ENCODE measurements around the gene ZCCHC10. TPM values are rescaled to one million over a fixed set of nuclear protein-coding genes. Genes with fewer than 3 reads are reported as not detected.
"Not testable (repeated sequence)": the region's sequence is repeated elsewhere in the genome, so short reads cannot be mapped to it uniquely, and the experiment has no call there.

Gene ZCCHC10
- total RNA-seq, 2 experiments from 2014 or later = 27.2 to 29.5 TPM

DNA sequence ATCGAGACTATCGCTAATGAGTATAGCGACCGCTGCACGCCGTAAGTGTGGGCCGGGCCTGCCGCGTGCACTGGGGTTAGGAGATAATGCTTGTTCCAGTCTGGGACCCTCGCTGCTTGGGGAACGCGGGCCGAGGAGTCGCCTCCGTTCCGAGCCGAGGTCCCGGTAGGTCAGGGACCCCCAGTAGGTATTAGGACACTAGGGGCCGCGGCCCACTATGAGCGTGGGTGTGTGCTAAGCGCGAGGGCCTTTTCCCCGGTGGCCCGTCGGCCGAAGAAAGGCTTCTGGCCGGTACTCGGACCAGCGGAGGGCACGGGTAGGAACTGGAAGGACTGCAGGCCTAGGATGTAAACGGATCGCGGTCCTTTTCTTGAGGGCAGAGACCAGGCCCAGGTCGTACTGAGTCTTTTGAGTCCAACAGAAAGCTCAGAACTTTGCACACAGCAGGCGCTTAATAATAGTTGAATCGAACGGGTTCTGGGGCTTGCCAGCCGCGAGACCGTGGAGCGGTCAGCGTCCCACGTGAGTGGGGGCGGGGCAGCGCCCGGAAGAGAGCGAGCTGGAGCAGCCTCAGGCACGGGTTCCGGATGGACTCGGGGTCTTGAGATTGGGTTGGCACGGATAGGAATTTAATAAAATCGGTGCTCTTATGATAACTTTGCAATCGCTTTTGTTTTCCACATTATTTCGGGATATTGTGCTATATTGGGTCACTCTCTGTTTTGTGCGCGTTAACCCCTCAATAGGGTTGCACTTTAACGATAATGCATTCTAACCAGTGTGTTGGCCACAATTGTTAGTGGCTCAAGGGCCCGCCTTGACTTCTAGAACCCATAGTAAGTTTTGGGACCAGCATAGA lies 26.2 kb upstream of the ZCCHC10 start:
- H3K36me3 Mint-ChIP-seq (ENCODE audit: low read depth) = peaks cover 21% of the 10 kb centered on the region
- H3K4me1 Mint-ChIP-seq (ENCODE audit: low read depth) = peaks cover 54% of the 10 kb centered on the region
- H3K4me3 Mint-ChIP-seq = peak overlapping the region; percentile 98
- peak; percentile 25 for ATAC-seq
- H3K27ac Mint-ChIP-seq = peak overlapping the region; percentile 100
- H3K9me3 Mint-ChIP-seq (ENCODE audit: insufficient read depth) = no peaks in the 10 kb centered on the region
- peak; percentile 73 for DNase-seq
- ChIA-PET CTCF (interaction anchor here (1.1 kb wide), 1 partner anchor 28 kb away, joined by 3 read pairs; no protein-coding TSS in a partner anchor), POLR2A (interaction anchor here (0.7 to 2.7 kb wide), 16 partner anchors 8 to 1852 kb away, joined by 3 to 36 read pairs (median 4); partner anchors contain the start of genes AFF4, GDF9, IRF1 and KIF3A)
- H3K27me3 Mint-ChIP-seq (ENCODE audit: low read depth) = no peaks in the 10 kb centered on the region

DNA sequence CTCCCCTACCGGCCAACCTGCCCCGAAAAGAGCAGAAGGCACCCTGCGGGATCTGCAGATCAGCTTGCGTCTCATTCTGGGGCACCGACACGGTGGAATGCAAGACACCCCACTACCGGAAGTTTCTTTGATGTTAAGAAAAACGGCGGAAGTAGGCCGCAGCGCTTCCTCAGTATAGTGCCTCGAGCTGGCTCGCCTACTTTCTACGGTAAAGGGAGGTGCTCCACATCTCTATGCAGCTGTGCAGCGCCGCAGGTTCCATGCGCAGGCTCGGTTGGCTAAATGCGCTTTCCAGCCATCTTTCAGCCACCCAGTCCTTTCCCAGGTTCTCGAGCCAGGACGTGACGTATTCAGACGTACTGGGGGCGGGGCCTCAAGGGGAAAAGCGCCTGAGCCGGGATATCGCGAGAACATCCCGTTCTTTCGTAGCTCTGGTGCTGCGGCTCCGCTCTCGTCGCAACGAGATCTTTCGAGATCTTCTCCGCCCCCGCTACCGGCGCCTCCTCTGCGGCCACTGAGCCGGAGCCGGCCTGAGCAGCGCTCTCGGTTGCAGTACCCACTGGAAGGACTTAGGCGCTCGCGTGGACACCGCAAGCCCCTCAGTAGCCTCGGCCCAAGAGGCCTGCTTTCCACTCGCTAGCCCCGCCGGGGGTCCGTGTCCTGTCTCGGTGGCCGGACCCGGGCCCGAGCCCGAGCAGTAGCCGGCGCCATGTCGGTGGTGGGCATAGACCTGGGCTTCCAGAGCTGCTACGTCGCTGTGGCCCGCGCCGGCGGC lies 25.4 kb upstream of the ZCCHC10 start, which contains the start of gene HSPA4:
HSPA4 (plus strand) TSS at position 472 of the 775 bp plus-strand sequence; CDS start at position 710, 238 bp downstream.
- peak within 1 kb of the TSS; percentile 98 for H3K4me3 Mint-ChIP-seq
- no peaks in the 10 kb centered on the region for H3K9me3 Mint-ChIP-seq (ENCODE audit: insufficient read depth)
- ChIA-PET POLR2A (interaction anchor here (0.6 to 2.7 kb wide), 18 partner anchors 8 to 1853 kb away, joined by 3 to 36 read pairs (median 4); partner anchors contain the start of genes AFF4, GDF9, IRF1 and KIF3A), CTCF (interaction anchor here (1.1 kb wide), 1 partner anchor 27 kb away, joined by 3 read pairs; no protein-coding TSS in a partner anchor)
- peak within 1 kb of the TSS; percentile 100 for H3K27ac Mint-ChIP-seq
- DNase-seq (peak; percentile 99), ATAC-seq (peak; percentile 84)
- peaks cover 51% of the 10 kb centered on the region for H3K4me1 Mint-ChIP-seq (ENCODE audit: low read depth)
- no peaks in the 10 kb centered on the region for H3K27me3 Mint-ChIP-seq (ENCODE audit: low read depth)
- peaks cover 21% of the 10 kb centered on the region for H3K36me3 Mint-ChIP-seq (ENCODE audit: low read depth)

DNA sequence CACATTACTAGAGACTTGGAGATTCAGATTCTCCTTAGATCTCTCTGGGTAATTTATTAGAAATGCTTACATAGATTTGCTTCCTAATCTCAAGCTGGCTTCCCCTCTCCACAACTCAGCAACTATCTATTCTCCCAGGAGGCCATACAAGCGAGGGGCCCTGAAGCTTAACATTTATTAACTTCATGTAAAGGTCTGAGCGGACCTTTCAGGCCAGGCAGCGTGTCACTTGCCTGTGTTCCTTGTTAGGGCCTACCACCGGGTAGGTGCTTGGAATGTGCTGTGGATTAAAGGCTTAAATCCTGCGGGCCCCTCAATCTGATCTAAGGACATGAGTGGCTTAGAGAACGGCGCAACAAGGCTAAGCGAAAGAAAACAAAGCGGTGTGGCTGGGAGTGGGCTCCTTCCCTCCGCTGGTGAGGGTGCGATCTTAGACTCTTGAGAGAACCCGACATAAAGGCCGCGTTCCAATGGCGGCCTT lies 24.8 kb upstream of the ZCCHC10 start:
- H3K36me3 Mint-ChIP-seq (ENCODE audit: low read depth) = peaks cover 21% of the 10 kb centered on the region
- ATAC-seq (no peak), DNase-seq (no peak)
- POLR2A ChIA-PET = interaction anchor here (0.6 to 2.7 kb wide), 16 partner anchors 10 to 934 kb away, joined by 3 to 36 read pairs (median 4); partner anchors contain the start of genes AFF4, GDF9, IRF1 and KIF3A
- no peaks in the 10 kb centered on the region for H3K27me3 Mint-ChIP-seq (ENCODE audit: low read depth)
- peaks cover 50% of the 10 kb centered on the region for H3K4me1 Mint-ChIP-seq (ENCODE audit: low read depth)
- H3K4me3 Mint-ChIP-seq = peak overlapping the region; percentile 98
- peak overlapping the region; percentile 100 for H3K27ac Mint-ChIP-seq
- CTCF ChIA-PET = interaction anchor here (1.1 kb wide), 1 partner anchor 26 kb away, joined by 3 read pairs; no protein-coding TSS in a partner anchor
- H3K9me3 Mint-ChIP-seq (ENCODE audit: insufficient read depth) = no peaks in the 10 kb centered on the region

DNA sequence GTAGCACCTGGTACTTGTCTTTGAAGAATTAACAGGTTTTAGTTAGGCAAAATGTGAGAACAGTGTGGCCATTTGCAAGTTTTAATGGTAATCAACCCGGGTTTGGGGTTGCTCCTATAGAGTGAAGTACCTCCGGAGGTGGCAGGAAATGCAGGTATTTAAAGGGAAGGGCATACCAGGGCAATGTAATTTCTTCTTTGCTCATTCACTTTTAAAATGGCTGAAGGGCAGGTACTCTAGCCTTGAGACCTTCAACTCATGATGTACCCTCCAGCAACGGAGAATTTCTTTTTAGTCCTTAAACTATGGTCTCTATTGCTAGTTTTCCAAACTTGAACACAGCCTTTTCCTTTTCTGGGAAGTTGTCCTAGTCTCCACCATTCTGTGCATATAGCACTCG lies 24.2 kb upstream of the ZCCHC10 start:
- H3K9me3 Mint-ChIP-seq (ENCODE audit: insufficient read depth) = no peaks in the 10 kb centered on the region
- ChIA-PET POLR2A (interaction anchor here (0.7 to 2.7 kb wide), 7 partner anchors 11 to 184 kb away, joined by 3 to 36 read pairs (median 10); partner anchors contain the start of genes AFF4, GDF9, UQCRQ and ZCCHC10), CTCF (no interaction called here)
- ATAC-seq (no peak), DNase-seq (peak; percentile 33)
- H3K4me1 Mint-ChIP-seq (ENCODE audit: low read depth) = peaks cover 45% of the 10 kb centered on the region
- H3K36me3 Mint-ChIP-seq (ENCODE audit: low read depth) = peaks cover 21% of the 10 kb centered on the region
- peak overlapping the region; percentile 100 for H3K27ac Mint-ChIP-seq
- H3K4me3 Mint-ChIP-seq = peak overlapping the region; percentile 98
- no peaks in the 10 kb centered on the region for H3K27me3 Mint-ChIP-seq (ENCODE audit: low read depth)

DNA sequence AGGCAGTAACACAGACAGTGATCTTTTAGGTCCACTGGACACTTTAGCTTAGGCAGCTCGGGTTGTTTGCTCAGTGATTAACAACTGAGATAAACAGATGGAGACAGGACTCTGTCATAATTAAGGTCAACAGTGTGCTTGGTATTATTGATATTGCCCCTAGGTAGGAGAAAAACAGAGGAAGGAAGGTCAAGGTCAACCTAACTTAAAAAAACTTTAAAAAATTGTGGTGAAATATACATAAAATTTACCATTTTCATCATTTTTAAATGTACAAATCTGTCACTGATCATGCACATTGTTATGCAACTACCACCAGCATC lies 23.3 kb upstream of the ZCCHC10 start:
- Mint-ChIP-seq H3K9me3 (ENCODE audit: insufficient read depth) (no peaks in the 10 kb centered on the region), H3K36me3 (ENCODE audit: low read depth) (peaks cover 19% of the 10 kb centered on the region), H3K27me3 (ENCODE audit: low read depth) (no peaks in the 10 kb centered on the region), H3K27ac (peak overlapping the region; percentile 60), H3K4me1 (ENCODE audit: low read depth) (peaks cover 37% of the 10 kb centered on the region), H3K4me3 (no peak overlapping the region)
- CTCF ChIA-PET = no interaction called here
- POLR2A ChIA-PET = interaction anchor here (1.0 to 1.2 kb wide), 2 partner anchors 11 to 24 kb away, joined by 3 to 4 read pairs; no protein-coding TSS in a partner anchor
- ATAC-seq = no peak
- DNase-seq = no peak

DNA sequence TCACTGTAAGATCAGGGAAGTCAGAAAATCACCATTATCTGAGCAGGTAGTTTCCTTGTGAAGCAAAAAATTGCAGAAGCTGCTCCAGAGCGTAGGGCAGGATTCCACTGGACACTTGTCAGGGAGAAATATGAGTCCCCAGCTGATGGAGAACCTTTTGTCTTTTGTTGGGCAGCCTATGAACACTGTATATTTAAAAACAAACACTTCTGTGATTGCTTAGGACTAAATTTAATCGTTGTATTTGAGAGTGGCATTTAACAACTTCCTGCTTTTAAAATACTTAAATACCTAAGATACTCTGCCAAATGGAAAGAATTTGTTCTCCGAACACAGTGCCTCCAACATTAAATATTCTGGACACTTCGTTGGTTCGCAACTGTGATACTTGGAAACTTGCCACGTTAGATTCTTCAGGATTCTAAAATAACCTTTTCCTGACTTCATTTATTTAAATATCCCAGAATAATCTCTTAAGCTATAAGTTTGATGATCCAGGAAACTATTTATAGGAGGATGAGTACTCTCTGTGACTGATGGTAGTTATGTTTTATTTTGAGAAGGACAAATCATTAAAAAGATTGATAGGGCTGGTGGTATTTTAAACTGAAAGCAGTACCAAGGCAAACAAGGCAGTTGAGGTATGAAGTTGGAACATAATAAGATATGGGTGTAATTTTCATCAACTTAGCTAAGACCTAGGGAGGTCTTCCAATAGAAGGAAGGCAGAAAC lies 22.8 kb upstream of the ZCCHC10 start:
- DNase-seq (no peak), ATAC-seq (no peak)
- H3K4me1 Mint-ChIP-seq (ENCODE audit: low read depth) = peaks cover 32% of the 10 kb centered on the region
- no peaks in the 10 kb centered on the region for H3K9me3 Mint-ChIP-seq (ENCODE audit: insufficient read depth)
- H3K27ac Mint-ChIP-seq = peak overlapping the region; percentile 60
- CTCF ChIA-PET = interaction anchor here (0.6 kb wide), 1 partner anchor 915 kb away, joined by 3 read pairs; no protein-coding TSS in a partner anchor
- H3K4me3 Mint-ChIP-seq = no peak overlapping the region
- peaks cover 15% of the 10 kb centered on the region for H3K36me3 Mint-ChIP-seq (ENCODE audit: low read depth)
- H3K27me3 Mint-ChIP-seq (ENCODE audit: low read depth) = no peaks in the 10 kb centered on the region
- POLR2A ChIA-PET = interaction anchor here (1.0 to 1.2 kb wide), 2 partner anchors 11 to 24 kb away, joined by 3 to 4 read pairs; no protein-coding TSS in a partner anchor

DNA sequence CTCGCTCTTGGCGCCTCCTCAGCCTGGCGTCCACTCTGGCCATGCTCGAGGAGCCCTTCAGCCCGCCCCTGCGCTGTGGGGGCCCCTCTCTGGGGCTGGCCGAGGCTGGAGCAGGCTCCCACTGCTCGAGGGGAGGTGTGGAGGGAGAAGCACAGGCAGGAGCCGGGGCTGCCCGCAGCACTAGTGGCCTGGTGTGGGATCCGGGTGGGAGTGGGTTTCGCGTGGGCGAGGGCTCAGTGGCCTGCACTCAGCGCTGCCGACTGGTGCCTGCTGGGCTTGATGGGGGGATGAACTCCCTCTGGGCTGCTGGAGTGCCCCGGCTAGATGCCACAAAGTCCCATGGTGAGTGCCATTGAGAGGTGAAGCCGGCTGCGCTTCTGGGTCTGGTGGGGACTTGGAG lies 21.1 kb upstream of the ZCCHC10 start:
- Mint-ChIP-seq H3K4me3 (no peak overlapping the region), H3K27ac (no peak overlapping the region), H3K36me3 (ENCODE audit: low read depth) (peaks cover 8% of the 10 kb centered on the region), H3K27me3 (ENCODE audit: low read depth) (no peaks in the 10 kb centered on the region), H3K9me3 (ENCODE audit: insufficient read depth) (no peaks in the 10 kb centered on the region), H3K4me1 (ENCODE audit: low read depth) (peaks cover 18% of the 10 kb centered on the region)
- DNase-seq = no peak
- CTCF ChIA-PET = interaction anchor here (0.9 kb wide), 1 partner anchor 9 kb away, joined by 3 read pairs; no protein-coding TSS in a partner anchor
- POLR2A ChIA-PET = no interaction called here
- no peak for ATAC-seq

DNA sequence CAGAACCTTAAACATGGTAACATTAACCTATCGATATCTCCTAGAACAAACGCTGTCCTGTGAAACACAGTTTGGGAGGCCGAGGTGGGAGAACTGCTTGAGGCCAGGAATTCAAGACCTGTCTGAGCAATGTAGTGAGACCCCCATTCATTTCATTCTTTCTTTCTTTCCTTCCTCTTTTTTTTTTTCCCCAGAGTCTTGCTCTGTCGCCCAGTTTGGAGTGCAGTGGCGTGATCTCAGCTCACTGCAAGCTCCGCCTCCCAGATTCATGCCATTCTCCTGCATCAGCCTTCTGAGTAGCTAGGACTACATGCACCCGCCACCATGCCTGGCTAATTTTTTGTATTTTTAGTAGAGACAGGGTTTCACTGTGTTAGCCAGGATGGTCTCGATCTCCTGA lies 20.2 kb upstream of the ZCCHC10 start:
- DNase-seq; CTCF ChIA-PET; H3K27ac Mint-ChIP-seq; H3K36me3 Mint-ChIP-seq (ENCODE audit: low read depth); ATAC-seq; H3K27me3 Mint-ChIP-seq (ENCODE audit: low read depth); POLR2A ChIA-PET; H3K9me3 Mint-ChIP-seq (ENCODE audit: insufficient read depth); H3K4me3 Mint-ChIP-seq: not testable (repeated sequence)
- peaks cover 18% of the 10 kb centered on the region for H3K4me1 Mint-ChIP-seq (ENCODE audit: low read depth)

DNA sequence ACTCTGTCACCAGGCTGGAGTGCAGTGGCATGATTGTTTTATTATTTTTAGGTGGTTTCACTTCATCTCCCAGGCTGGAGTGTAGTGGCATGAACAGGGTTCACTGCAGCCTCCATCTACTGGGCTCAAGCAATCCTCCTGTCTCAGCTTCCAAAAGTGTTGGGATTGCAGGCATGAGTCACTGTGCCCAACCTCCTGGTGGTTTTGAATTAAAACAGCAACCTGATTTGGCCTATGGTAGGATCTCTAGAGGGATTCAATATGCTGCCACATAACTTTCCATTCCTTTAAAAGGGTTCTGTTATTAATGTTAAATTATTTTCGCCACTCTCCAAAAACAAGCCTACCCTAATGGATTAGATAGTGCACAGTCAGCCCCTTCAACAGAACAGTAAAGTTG lies 15.6 kb upstream of the ZCCHC10 start:
- H3K4me3 Mint-ChIP-seq = no peak overlapping the region
- no peak for ATAC-seq
- no peaks in the 10 kb centered on the region for H3K4me1 Mint-ChIP-seq (ENCODE audit: low read depth)
- no peak overlapping the region for H3K27ac Mint-ChIP-seq
- H3K27me3 Mint-ChIP-seq (ENCODE audit: low read depth) = peaks cover 2% of the 10 kb centered on the region
- ChIA-PET POLR2A (no interaction called here), CTCF (no interaction called here)
- no peaks in the 10 kb centered on the region for H3K36me3 Mint-ChIP-seq (ENCODE audit: low read depth)
- no peaks in the 10 kb centered on the region for H3K9me3 Mint-ChIP-seq (ENCODE audit: insufficient read depth)
- no peak for DNase-seq

DNA sequence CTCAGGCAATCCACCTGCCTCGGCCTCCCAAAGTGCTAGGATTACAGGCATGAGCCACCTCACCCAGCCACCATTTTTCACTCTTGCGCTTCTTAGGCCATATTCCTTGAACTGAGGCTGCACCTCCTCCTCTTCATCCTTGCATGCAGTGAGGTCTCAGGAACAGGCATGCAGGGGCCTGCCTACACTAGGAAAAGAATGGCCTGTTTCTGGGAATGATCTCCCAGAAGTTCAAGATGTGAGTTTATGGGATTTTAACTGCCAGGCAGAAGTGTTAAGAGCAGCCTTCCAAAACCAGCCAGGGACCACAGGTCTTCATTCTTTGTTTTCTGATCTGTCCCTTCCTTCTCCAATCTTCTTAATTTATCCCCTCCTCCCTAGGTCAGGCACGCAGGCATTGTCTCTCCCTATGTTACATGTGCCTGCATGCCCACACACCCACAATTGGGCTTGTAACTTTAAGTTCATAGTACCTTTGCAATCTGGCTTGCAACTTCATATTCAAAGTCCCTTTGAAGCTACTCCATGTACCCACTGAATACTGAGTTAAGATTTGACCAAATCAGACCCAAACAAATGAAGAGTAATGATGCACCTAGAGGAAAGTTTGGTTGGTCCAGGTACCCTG lies 14.9 kb upstream of the ZCCHC10 start:
- CTCF ChIA-PET = no interaction called here

More for the DNA sequence above, 14.9 kb upstream of the ZCCHC10 start:
- Mint-ChIP-seq H3K27me3 (ENCODE audit: low read depth) (peaks cover 2% of the 10 kb centered on the region), H3K4me3 (no peak overlapping the region), H3K27ac (no peak overlapping the region), H3K36me3 (ENCODE audit: low read depth) (no peaks in the 10 kb centered on the region), H3K4me1 (ENCODE audit: low read depth) (no peaks in the 10 kb centered on the region), H3K9me3 (ENCODE audit: insufficient read depth) (no peaks in the 10 kb centered on the region)
- POLR2A ChIA-PET = no interaction called here
- DNase-seq = no peak
- ATAC-seq = no peak
